Lower leg skin (tissue), 4 donors: ENCODE data around the gene OR9K2. TPM values are rescaled to one million over a fixed set of nuclear protein-coding genes. Genes with fewer than 3 reads are reported as not detected.
"Not testable (repeated sequence)": the region's sequence is repeated elsewhere in the genome, so short reads cannot be mapped to it uniquely, and the experiment has no call there.

Source experiments
- DNase-seq, 2 donors: peaks; one replicate each; pipeline ENCODE4 v3.0.0-alpha.2; 2019; ENCODE audit warnings: low spot score in 2 of 2
- H3K4me3 ChIP-seq: fragments of 200-600 bp; sonication (generic); 2 replicates; pipeline ENCODE4 v1.5.1; 2017; ENCODE audit warnings: mild to moderate bottlenecking, low read depth; ENCODE audit not compliant: poor library complexity, severe bottlenecking
- CTCF ChIP-seq, 3 donors: fragments of 450-650 bp; IDR thresholded peaks; one replicate each; pipeline ENCODE4 v1.5.1; 2016; ENCODE audit warnings: antibody characterized with exemption in 3 of 3, mild to moderate bottlenecking in 3 of 3, moderate library complexity in 2 of 3
- POLR2A ChIP-seq, 2 donors: fragments of 450-650 bp; IDR thresholded peaks; one replicate each; pipeline ENCODE4 v1.6.1; 2016 to 2017; ENCODE audit warnings: antibody characterized with exemption in 2 of 2, mild to moderate bottlenecking in 1 of 2, moderate library complexity in 1 of 2
- WGBS, 2 donors: methylation state at CpG; one replicate each; pipeline ENCODE4 v1.1.5; 2018; 5-methylcytosine and 5-hydroxymethylcytosine counted together
- intact Hi-C: fragments of 100-400 bp; cut with DNase I; formaldehyde crosslinking; loops from one replicate; pipeline ENCODE4 v1.15.0; 2023; ENCODE audit warnings: low total_unique reads
- total RNA-seq, 4 donors: library from RNA; depleted of rRNA; stranded (reverse); fragments of >200 nt; gene quantifications; one replicate each; pipeline ENCODE4 v1.1.0, GENCODE V29; 2016

The OR9K2 gene
- total RNA-seq, 4 donors from 2014 or later, result not detected

- intact Hi-C loops, result no loop called here
- no peak for DNase-seq
- WGBS, 2 donors, result 40 to 51% methylated on average over 3 of the region's 3 CpGs
- TF ChIP-seq POLR2A (IDR thresholded peaks at IDR 0.05) (no peak), CTCF (IDR thresholded peaks at IDR 0.05) (no peak)
- no peak overlapping the region for H3K4me3 ChIP-seq
Measured at GRCh38 chr12:55142669-55143565, 16.7 kb downstream of the OR9K2 start.

GRCh38 chr12:55143566-55143870 is 17.3 kb downstream of the OR9K2 start:
- TF ChIP-seq CTCF (IDR thresholded peaks at IDR 0.05) (no peak), POLR2A (IDR thresholded peaks at IDR 0.05) (no peak)
- 3 to 33% methylated on average over 1 of the region's 1 CpG for WGBS, 2 donors
- intact Hi-C loops, result no loop called here
- no peak overlapping the region for H3K4me3 ChIP-seq
- DNase-seq, result no peak

GRCh38 chr12:55167010-55167640 is 40.9 kb downstream of the OR9K2 start:
- whole genome bisulfite sequencing, 2 donors, result 88 to 91% methylated on average over 24 of the region's 24 CpGs
- not testable (repeated sequence) for DNase-seq

GRCh38 chr12:55171445-55171844 is 45.2 kb downstream of the OR9K2 start:
- intact Hi-C loops, result no loop called here
- no peak for DNase-seq

More at GRCh38 chr12:55167010-55167640, 40.9 kb downstream of the OR9K2 start:
- intact Hi-C loops, H3K4me3 ChIP-seq: not testable (repeated sequence)

GRCh38 chr12:55171846-55172245 is 45.6 kb downstream of the OR9K2 start:
- intact Hi-C loops, H3K4me3 ChIP-seq, DNase-seq: not testable (repeated sequence)
- 65 to 70% methylated on average over 2 of the region's 2 CpGs for WGBS, 2 donors

More at GRCh38 chr12:55171445-55171844, 45.2 kb downstream of the OR9K2 start:
- TF ChIP-seq POLR2A (IDR thresholded peaks at IDR 0.05), result no peak
- no peak for TF ChIP-seq CTCF (IDR thresholded peaks at IDR 0.05)
- WGBS, 2 donors, result 91 to 95% methylated on average over 2 of the region's 2 CpGs
- no peak overlapping the region for H3K4me3 ChIP-seq

- no peak overlapping the region for H3K4me3 ChIP-seq
- intact Hi-C loops, result no loop called here
- no peak for DNase-seq
- 26 to 36% methylated on average over 1 of the region's 1 CpG for WGBS, 2 donors
- TF ChIP-seq POLR2A (IDR thresholded peaks at IDR 0.05) (no peak), CTCF (IDR thresholded peaks at IDR 0.05) (no peak)
Measured at GRCh38 chr12:55172686-55173085, 46.5 kb downstream of the OR9K2 start.
